Endothelial cell of umbilical vein (primary cell): ENCODE measurements around the gene GPR27. TPM values are rescaled to one million over a fixed set of nuclear protein-coding genes. Genes with fewer than 3 reads are reported as not detected.
A peak's percentile ranks its signal among the peaks of the same experiment; 100 is the strongest.

ENCODE experiments used
- BruUV-seq: library from RNA; stranded (reverse); fragments of 400-500 nt; replicated peaks from 2 replicates; lab custom pipeline; 2021; lab: Mats Ljungman, UMichigan
- CTCF ChIA-PET: fragments of 300-600, 350-600 bp; sonication (Branson Sonifier 250); formaldehyde crosslinking; loops from one replicate; lab custom pipeline; 2021; ENCODE audit warnings: antibody characterized with exemption, inconsistent platforms; lab: Charles Lee
- POLR2A ChIA-PET: fragments of 300-600, 350-600 bp; sonication (Branson Sonifier 250); formaldehyde crosslinking; loops from one replicate; lab custom pipeline; 2021; ENCODE audit warnings: antibody characterized with exemption, inconsistent platforms; lab: Charles Lee
- DNase-seq: peaks from one replicate; pipeline ENCODE4 v3.0.0-alpha.2; 2011; ENCODE audit warnings: low read depth, low spot score
- FAIRE-seq: peaks from 2 replicates; lab custom pipeline; 2011; peaks lifted over from hg19 to GRCh38; lab: Jason Lieb, UNC
- H2AFZ ChIP-seq: 2 replicates; pipeline ENCODE4 v1.6.0; 2012; ENCODE audit warnings: low read depth, low read length, control low read depth, inconsistent platforms
- H3K27ac ChIP-seq: 2 replicates; pipeline ENCODE4 v1.5.1; 2011; ENCODE audit warnings: low read depth, mild to moderate bottlenecking, control low read depth, low read length, moderate library complexity; ENCODE audit not compliant: insufficient read depth
- H3K27me3 ChIP-seq, 2 experiments: 2 replicates each; pipeline versions ENCODE4 v1.6.0 to v1.6.1; 2011; ENCODE audit warnings: low read length in 2 of 2, mixed read lengths in 1 of 2; ENCODE audit not compliant: control insufficient read depth in 2 of 2, insufficient read depth in 2 of 2
- H3K36me3 ChIP-seq, 2 experiments: 2 replicates in 1 of 2; 3 replicates in 1 of 2; pipeline ENCODE4 v1.5.1; 2011; ENCODE audit warnings: low read length in 2 of 2, mild to moderate bottlenecking in 1 of 2, moderate library complexity in 1 of 2; ENCODE audit not compliant: control insufficient read depth in 2 of 2, insufficient read depth in 2 of 2; ENCODE audit errors: extremely low read depth in 1 of 2
- H3K4me1 ChIP-seq: 3 replicates; pipeline ENCODE4 v1.5.1; 2011; ENCODE audit warnings: mild to moderate bottlenecking, low read length; ENCODE audit not compliant: control insufficient read depth, insufficient read depth; ENCODE audit errors: extremely low read depth
- H3K4me2 ChIP-seq: 2 replicates; pipeline ENCODE4 v1.6.1; 2011; ENCODE audit warnings: low read length, control low read depth, mixed read lengths; ENCODE audit not compliant: insufficient read depth
- H3K4me3 ChIP-seq, 3 experiments: fragments of 200-600 bp in 1 of 3; sonication (generic), shearing (Covaris generic) in 1 of 3; replicated peaks in 1 of 3; 2 replicates each; pipeline ENCODE4 v1.5.1; 2011 to 2016; ENCODE audit warnings: control low read depth in 3 of 3, low read length in 3 of 3, mild to moderate bottlenecking in 2 of 3, inconsistent platforms in 1 of 3, low read depth in 1 of 3, moderate library complexity in 1 of 3; ENCODE audit not compliant: insufficient read depth in 1 of 3
- H3K79me2 ChIP-seq: 2 replicates; pipeline ENCODE4 v1.6.0; 2012; ENCODE audit warnings: low read length, inconsistent platforms; ENCODE audit not compliant: control insufficient read depth, insufficient read depth
- H3K9ac ChIP-seq: replicated peaks from 2 replicates; pipeline ENCODE3; 2011; ENCODE audit warnings: low read length, control low read depth; ENCODE audit not compliant: insufficient read depth; ENCODE audit errors: extremely low read depth
- H3K9me1 ChIP-seq: replicated peaks from 3 replicates; pipeline ENCODE4 v1.6.0; 2011; ENCODE audit warnings: mild to moderate bottlenecking, low read length; ENCODE audit not compliant: control insufficient read depth, insufficient read depth; ENCODE audit errors: extremely low read depth
- H3K9me3 ChIP-seq: replicated peaks from 2 replicates; pipeline ENCODE4 v1.5.1; 2012; ENCODE audit warnings: low read length, inconsistent platforms; ENCODE audit not compliant: control insufficient read depth, insufficient read depth
- H4K20me1 ChIP-seq: replicated peaks from 2 replicates; pipeline ENCODE3; 2011; ENCODE audit warnings: mild to moderate bottlenecking, low read length; ENCODE audit not compliant: control insufficient read depth, insufficient read depth; ENCODE audit errors: extremely low read depth
- CTCF ChIP-seq, 2 donors: IDR thresholded peaks; 1 replicate in 1 of 2; 2 replicates in 1 of 2; pipeline ENCODE4 v1.5.1; 2011; ENCODE audit warnings: low read length in 2 of 2, mild to moderate bottlenecking in 2 of 2, moderate library complexity in 2 of 2, control low read depth in 1 of 2, inconsistent platforms in 1 of 2, low read depth in 1 of 2; ENCODE audit not compliant: insufficient read depth in 1 of 2; ENCODE audit errors: extremely low read depth in 1 of 2
- EZH2 ChIP-seq: IDR thresholded peaks from 2 replicates; pipeline ENCODE4 v1.6.1; 2012; ENCODE audit warnings: borderline replicate concordance, low read depth, mild to moderate bottlenecking, moderate library complexity, low read length, inconsistent platforms; ENCODE audit not compliant: severe bottlenecking
- FOS ChIP-seq: IDR thresholded peaks from 2 replicates; pipeline ENCODE4 v1.6.1; 2011; ENCODE audit warnings: mild to moderate bottlenecking, low read length, moderate library complexity, borderline replicate concordance; ENCODE audit not compliant: insufficient read depth
- GATA2 ChIP-seq: IDR thresholded peaks from 2 replicates; pipeline ENCODE4 v1.7.0; 2011; ENCODE audit warnings: low read depth, mild to moderate bottlenecking, moderate library complexity, mixed read lengths, low read length; ENCODE audit not compliant: insufficient read length, insufficient read depth
- JUN ChIP-seq: IDR thresholded peaks from 2 replicates; pipeline ENCODE4 v1.6.1; 2011; ENCODE audit warnings: borderline replicate concordance, low read depth; ENCODE audit not compliant: insufficient read length, insufficient read depth
- MAX ChIP-seq: IDR thresholded peaks from 2 replicates; pipeline ENCODE4 v1.6.1; 2011; ENCODE audit not compliant: insufficient read depth, insufficient read length
- MYC ChIP-seq: IDR thresholded peaks from one replicate; pipeline ENCODE4 v1.6.1; 2011; ENCODE audit warnings: mild to moderate bottlenecking, low read depth, low read length
- POLR2A ChIP-seq: IDR thresholded peaks from 2 replicates; pipeline ENCODE4 v1.6.1; 2012; ENCODE audit warnings: low read depth, mild to moderate bottlenecking, control low read depth, low read length
- POLR2AphosphoS5 ChIP-seq: IDR thresholded peaks from 2 replicates; pipeline ENCODE4 v1.6.1; 2012; ENCODE audit warnings: low read depth, mild to moderate bottlenecking, control low read depth, low read length, moderate library complexity; ENCODE audit not compliant: insufficient read depth
- dilution Hi-C: fragments of 300-500 bp; cut with MboI; formaldehyde crosslinking; loops from one replicate; pipeline ENCODE4 v1.15.0; 2019; ENCODE audit warnings: low sequenced_read_pairs; ENCODE audit not compliant: extremely low pct_ligation_motif_present
- intact Hi-C: fragments of 100-400 bp; cut with micrococcal nuclease; formaldehyde crosslinking; loops from one replicate; pipeline ENCODE4 v1.10.0; 2022
- polyA plus RNA-seq, 4 experiments: library from polyadenylated mRNA; depleted of rRNA in 3 of 4; stranded (reverse) in 3 of 4; unstranded in 1 of 4; fragments of >200 nt; gene quantifications; 2 replicates each; pipeline versions ENCODE4 v1.2.1 to v1.2.3, GENCODE V29; 2011 to 2012; ENCODE audit warnings: missing spikeins in 1 of 4
- total RNA-seq: library from RNA; stranded (reverse); gene quantifications from 2 replicates; pipeline ENCODE4 v1.2.3, GENCODE V29; 2021

Gene GPR27
- total and polyA plus RNA-seq, 2 donors (not counting 3 experiments of a cell fraction or from before 2014, with no cell fraction given) = 0.03 TPM; not detected in 1

GRCh38 chr3:71704915-71705314 lies 48.7 kb upstream of the GPR27 start:
- TF ChIP-seq POLR2A (no peak), CTCF (IDR thresholded peaks at IDR 0.05; ENCODE audit: extremely low read depth in 1 of 2, insufficient read depth in 1 of 2, low read depth in 1 of 2, low read length in 2 of 2) (no peak), MYC (no peak), JUN (no peak), FOS (no peak), POLR2AphosphoS5 (no peak)
- Histone ChIP-seq H3K4me3 (no peak overlapping the region), H2AFZ (no peak overlapping the region), H3K9me3 (no peaks in the 10 kb centered on the region), H3K4me2 (no peak overlapping the region), H3K4me1 (peaks cover 30% of the 10 kb centered on the region), H4K20me1 (no peaks in the 10 kb centered on the region), H3K27me3 (no peaks in the 10 kb centered on the region), H3K27ac (no peak overlapping the region), H3K9ac (no peak overlapping the region), H3K9me1 (no peaks in the 10 kb centered on the region), H3K79me2 (no peaks in the 10 kb centered on the region), H3K36me3 (no peaks in the 10 kb centered on the region)
- dilution Hi-C loops = no loop called here
- ChIA-PET CTCF (interaction anchor here (1.0 kb wide), 1 partner anchor 1118 kb away, joined by 3 read pairs; no protein-coding TSS in a partner anchor), POLR2A (no interaction called here)
- no peak for DNase-seq
- no TSS peak for BruUV-seq
- intact Hi-C loops = no loop called here
- no peak for FAIRE-seq

GRCh38 chr3:71705681-71706080 lies 48.0 kb upstream of the GPR27 start:
- Histone ChIP-seq H3K9me1 (no peaks in the 10 kb centered on the region), H3K79me2 (no peaks in the 10 kb centered on the region), H3K4me1 (peaks cover 30% of the 10 kb centered on the region), H3K9ac (no peak overlapping the region), H3K27ac (no peak overlapping the region), H3K4me3 (no peak overlapping the region), H3K27me3 (no peaks in the 10 kb centered on the region), H3K4me2 (no peak overlapping the region), H3K9me3 (no peaks in the 10 kb centered on the region), H4K20me1 (no peaks in the 10 kb centered on the region), H3K36me3 (no peaks in the 10 kb centered on the region), H2AFZ (no peak overlapping the region)
- no peak for DNase-seq
- CTCF ChIA-PET = interaction anchor here (1.0 kb wide), 1 partner anchor 1117 kb away, joined by 3 read pairs; no protein-coding TSS in a partner anchor
- POLR2A ChIA-PET = no interaction called here
- intact Hi-C loops = no loop called here
- no peak for TF ChIP-seq CTCF (IDR thresholded peaks at IDR 0.05; ENCODE audit: extremely low read depth in 1 of 2, insufficient read depth in 1 of 2, low read depth in 1 of 2, low read length in 2 of 2)
- no peak for TF ChIP-seq MYC
- no peak for TF ChIP-seq FOS
- no peak for TF ChIP-seq EZH2
- TF ChIP-seq POLR2A = no peak
- no peak for TF ChIP-seq GATA2
- no peak for TF ChIP-seq MAX
- TF ChIP-seq POLR2AphosphoS5 = no peak
- no peak for TF ChIP-seq JUN
- dilution Hi-C loops = no loop called here
- peak; percentile 64 for FAIRE-seq
- no TSS peak for BruUV-seq
